HG02840 (cell line): ENCODE measurements around the gene TNFRSF11A.
A peak's percentile ranks its signal among the peaks of the same experiment; 100 is the strongest.

ENCODE experiments used
- ATAC-seq: cut with Tn5 transposase; IDR thresholded peaks from one replicate; pipeline ENCODE4 v1.9.1; 2021; ENCODE audit warnings: mild to moderate bottlenecking, moderate library complexity, moderate number of reproducible peaks; ENCODE audit not compliant: unreplicated experiment, low FRiP score

Gene TNFRSF11A

GRCh38 chr18:62403120-62403519 lies 78.0 kb downstream of the TNFRSF11A start:
- ATAC-seq: no peak

- ATAC-seq: no peak
Measured at GRCh38 chr18:62404881-62405280, 79.8 kb downstream of the TNFRSF11A start.

GRCh38 chr18:62407660-62408059 lies 82.5 kb downstream of the TNFRSF11A start:
- ATAC-seq: no peak

- no peak for ATAC-seq
Measured at GRCh38 chr18:62409821-62410220, 84.7 kb downstream of the TNFRSF11A start.

- no peak for ATAC-seq
Measured at GRCh38 chr18:62412231-62412979, 87.3 kb downstream of the TNFRSF11A start.

GRCh38 chr18:62413206-62413605 lies 88.1 kb downstream of the TNFRSF11A start:
- ATAC-seq: no peak

- ATAC-seq: no peak
Measured at GRCh38 chr18:62418258-62418657, 93.1 kb downstream of the TNFRSF11A start.

GRCh38 chr18:62420151-62420512 lies 95.0 kb downstream of the TNFRSF11A start:
- ATAC-seq: no peak

GRCh38 chr18:62420513-62421209 lies 95.6 kb downstream of the TNFRSF11A start:
- ATAC-seq: peak; percentile 96

- no peak for ATAC-seq
Measured at GRCh38 chr18:62425465-62426190, 100.5 kb downstream of the TNFRSF11A start.

- ATAC-seq: no peak
Measured at GRCh38 chr18:62426191-62426488, 101.0 kb downstream of the TNFRSF11A start.

- no peak for ATAC-seq
Measured at GRCh38 chr18:62432176-62432575, 107.1 kb downstream of the TNFRSF11A start.

GRCh38 chr18:62434798-62435197 lies 109.7 kb downstream of the TNFRSF11A start:
- ATAC-seq: no peak

GRCh38 chr18:62435435-62436031 lies 110.4 kb downstream of the TNFRSF11A start:
- ATAC-seq: no peak

- no peak for ATAC-seq
Measured at GRCh38 chr18:62436636-62437234, 111.6 kb downstream of the TNFRSF11A start.

- ATAC-seq: no peak
Measured at GRCh38 chr18:62437235-62438017, 112.3 kb downstream of the TNFRSF11A start.

- no peak for ATAC-seq
Measured at GRCh38 chr18:62438018-62438329, 112.9 kb downstream of the TNFRSF11A start.

GRCh38 chr18:62438402-62438801 lies 113.3 kb downstream of the TNFRSF11A start:
- no peak for ATAC-seq

GRCh38 chr18:62438866-62439265 lies 113.8 kb downstream of the TNFRSF11A start:
- no peak for ATAC-seq
